ENCODE results near the gene SPACA5. TPM values are rescaled to one million over a fixed set of nuclear protein-coding genes. Genes with fewer than 3 reads are reported as not detected.
A peak's percentile ranks its signal among the peaks of the same experiment; 100 is the strongest.

Gene SPACA5
- total and polyA plus RNA-seq, 2 of the 13 experiments (the other 11 are each of a cell fraction or from before 2014, with no cell fraction given): not detected

DNA sequence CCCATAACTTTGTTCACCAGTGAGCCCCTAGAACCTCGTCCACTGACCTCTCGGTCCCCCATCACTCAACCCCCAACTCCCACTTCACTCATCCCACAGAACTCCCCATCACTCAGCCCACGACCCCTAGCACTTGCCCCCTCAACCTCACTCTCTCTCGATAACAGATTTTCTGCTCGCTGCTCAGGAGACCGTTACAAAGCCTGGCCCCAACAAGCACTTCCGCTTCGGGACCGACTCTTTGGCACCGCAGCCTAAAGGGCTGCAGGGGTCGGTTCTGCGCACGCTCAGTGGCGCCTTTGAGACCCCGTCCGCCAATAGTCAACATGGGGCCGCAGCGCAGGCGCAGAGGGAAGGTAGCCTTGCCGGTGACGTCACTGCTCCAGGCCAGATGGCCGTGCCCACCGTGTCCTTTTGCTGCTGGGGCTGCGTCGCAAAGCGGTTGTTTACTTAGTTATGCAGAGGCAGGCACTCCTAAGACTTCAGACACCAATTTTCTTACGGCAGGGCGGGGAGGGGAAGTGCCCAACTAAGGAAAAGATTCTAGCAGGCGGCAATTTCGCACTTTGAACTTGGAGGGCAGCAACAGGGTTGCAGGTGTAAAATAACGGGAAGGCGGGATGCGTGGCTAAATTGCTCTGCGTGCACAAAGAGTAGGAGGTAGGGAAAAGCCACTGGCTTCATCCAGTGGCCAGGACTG, 2.9 kb upstream of the SPACA5 start, which contains the start of gene ZNF182 (continued):
- TF ChIP-seq, protein P1, sequence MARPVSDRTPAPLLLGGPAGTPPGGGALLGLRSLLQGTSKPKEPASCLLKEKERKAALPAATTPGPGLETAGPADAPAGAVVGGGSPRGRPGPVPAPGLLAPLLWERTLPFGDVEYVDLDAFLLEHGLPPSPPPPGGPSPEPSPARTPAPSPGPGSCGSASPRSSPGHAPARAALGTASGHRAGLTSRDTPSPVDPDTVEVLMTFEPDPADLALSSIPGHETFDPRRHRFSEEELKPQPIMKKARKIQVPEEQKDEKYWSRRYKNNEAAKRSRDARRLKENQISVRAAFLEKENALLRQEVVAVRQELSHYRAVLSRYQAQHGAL (CRISPR knock-in tag; IDR thresholded peaks at IDR 0.05; ENCODE audit: not compliant biosample characterization): no peak
- TF ChIP-seq ZNF556 (CRISPR knock-in tag; IDR thresholded peaks at IDR 0.05; ENCODE audit: borderline replicate concordance): 0 out of 2 replicates have a peak, but pooled peaks have one; percentile 28
- TF ChIP-seq, protein P2, sequence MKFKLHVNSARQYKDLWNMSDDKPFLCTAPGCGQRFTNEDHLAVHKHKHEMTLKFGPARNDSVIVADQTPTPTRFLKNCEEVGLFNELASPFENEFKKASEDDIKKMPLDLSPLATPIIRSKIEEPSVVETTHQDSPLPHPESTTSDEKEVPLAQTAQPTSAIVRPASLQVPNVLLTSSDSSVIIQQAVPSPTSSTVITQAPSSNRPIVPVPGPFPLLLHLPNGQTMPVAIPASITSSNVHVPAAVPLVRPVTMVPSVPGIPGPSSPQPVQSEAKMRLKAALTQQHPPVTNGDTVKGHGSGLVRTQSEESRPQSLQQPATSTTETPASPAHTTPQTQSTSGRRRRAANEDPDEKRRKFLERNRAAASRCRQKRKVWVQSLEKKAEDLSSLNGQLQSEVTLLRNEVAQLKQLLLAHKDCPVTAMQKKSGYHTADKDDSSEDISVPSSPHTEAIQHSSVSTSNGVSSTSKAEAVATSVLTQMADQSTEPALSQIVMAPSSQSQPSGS (CRISPR knock-in tag; IDR thresholded peaks at IDR 0.05): peak; percentile 98
- TF ChIP-seq KAT8 (CRISPR knock-in tag; IDR thresholded peaks at IDR 0.05): peak; percentile 45
- peak; percentile 45; the same call in 1 of the 2 replicates for TF ChIP-seq ETV5 (CRISPR knock-in tag; IDR thresholded peaks at IDR 0.05; ENCODE audit: borderline replicate concordance)
- TF ChIP-seq ZNF3 (CRISPR knock-in tag; IDR thresholded peaks at IDR 0.05): peak; percentile 94
- no peak for TF ChIP-seq ZNF292 (CRISPR knock-in tag; IDR thresholded peaks at IDR 0.05; ENCODE audit: borderline replicate concordance, low read depth)
- TF ChIP-seq FOXA3 (CRISPR knock-in tag; IDR thresholded peaks at IDR 0.05): peak; percentile 90
- peak; percentile 74 for TF ChIP-seq ATF1 (CRISPR knock-in tag; IDR thresholded peaks at IDR 0.05)
- no peak for TF ChIP-seq HNF4G (IDR thresholded peaks at IDR 0.05; ENCODE audit: borderline replicate concordance, low read depth, low read length)
- TF ChIP-seq HNF4G (CRISPR knock-in tag; IDR thresholded peaks at IDR 0.05; ENCODE audit: borderline replicate concordance, low read depth): no peak
- peak; percentile 36; the same call in 1 of the 2 replicates for TF ChIP-seq NRL (CRISPR knock-in tag; IDR thresholded peaks at IDR 0.05; ENCODE audit: borderline replicate concordance)
- peak; percentile 60 to 80; a peak in 3 of 4 replicates for TF ChIP-seq POLR2A (IDR thresholded peaks at IDR 0.05; ENCODE audit: insufficient read depth in 1 of 2, low read depth in 2 of 2, low read length in 2 of 2)
- TF ChIP-seq KLF13 (CRISPR knock-in tag; IDR thresholded peaks at IDR 0.05): no peak
- TF ChIP-seq NONO (IDR thresholded peaks at IDR 0.05): no peak
- TF ChIP-seq NONO (CRISPR knock-in tag; conservative IDR thresholded peaks at IDR 0.05): 0 out of 2 replicates have a peak, but pooled peaks have one; percentile 38
- TF ChIP-seq KMT2B (CRISPR knock-in tag; IDR thresholded peaks at IDR 0.05): peak; percentile 53; the same call in 1 of the 2 replicates
- 0 out of 2 replicates have a peak, but pooled peaks have one; percentile 17 for TF ChIP-seq JUN (CRISPR knock-in tag; IDR thresholded peaks at IDR 0.05)
- peak; percentile 59 for TF ChIP-seq HCFC1 (IDR thresholded peaks at IDR 0.05; ENCODE audit: low read depth, low read length)
- peak; percentile 91 for TF ChIP-seq FOXK2 (IDR thresholded peaks at IDR 0.05)
- TF ChIP-seq, protein P3, sequence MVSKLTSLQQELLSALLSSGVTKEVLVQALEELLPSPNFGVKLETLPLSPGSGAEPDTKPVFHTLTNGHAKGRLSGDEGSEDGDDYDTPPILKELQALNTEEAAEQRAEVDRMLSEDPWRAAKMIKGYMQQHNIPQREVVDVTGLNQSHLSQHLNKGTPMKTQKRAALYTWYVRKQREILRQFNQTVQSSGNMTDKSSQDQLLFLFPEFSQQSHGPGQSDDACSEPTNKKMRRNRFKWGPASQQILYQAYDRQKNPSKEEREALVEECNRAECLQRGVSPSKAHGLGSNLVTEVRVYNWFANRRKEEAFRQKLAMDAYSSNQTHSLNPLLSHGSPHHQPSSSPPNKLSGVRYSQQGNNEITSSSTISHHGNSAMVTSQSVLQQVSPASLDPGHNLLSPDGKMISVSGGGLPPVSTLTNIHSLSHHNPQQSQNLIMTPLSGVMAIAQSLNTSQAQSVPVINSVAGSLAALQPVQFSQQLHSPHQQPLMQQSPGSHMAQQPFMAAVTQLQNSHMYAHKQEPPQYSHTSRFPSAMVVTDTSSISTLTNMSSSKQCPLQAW (CRISPR knock-in tag; IDR thresholded peaks at IDR 0.05): peak; percentile 47; the same call in 1 of the 2 replicates
- peak; percentile 98 for TF ChIP-seq YY1 (IDR thresholded peaks at IDR 0.05; ENCODE audit: insufficient read depth, insufficient replicate concordance, low read depth, low read length)
- TF ChIP-seq ATF7 (IDR thresholded peaks at IDR 0.05): peak; percentile 97
- TF ChIP-seq ATF7 (CRISPR knock-in tag; IDR thresholded peaks at IDR 0.05): peak; percentile 93
- TF ChIP-seq STAG1 (CRISPR knock-in tag; IDR thresholded peaks at IDR 0.05): no peak
- TF ChIP-seq PHF20 (CRISPR knock-in tag; IDR thresholded peaks at IDR 0.05): peak; percentile 74
